Measurements from ENCODE around the gene COL23A1.
A peak's percentile ranks its signal among the peaks of the same experiment; 100 is the strongest.

- TF ChIP-seq CTCF (IDR thresholded peaks at IDR 0.05; ENCODE audit: control extremely low read depth in 1 of 3, insufficient read depth in 1 of 3, low read depth in 1 of 3, low read length in 3 of 3) (no peak), KDM1A (IDR thresholded peaks at IDR 0.05; ENCODE audit: borderline replicate concordance, low read length) (peak; percentile 93; the same call in 1 of the 2 replicates), SP2 (IDR thresholded peaks at IDR 0.05; ENCODE audit: low read length) (no peak), TAF7 (optimal IDR thresholded peaks at IDR 0.05; ENCODE audit: borderline replicate concordance, low read depth, low read length) (no peak), SP1 (IDR thresholded peaks at IDR 0.05; ENCODE audit: low read depth, low read length) (no peak), MAFK (IDR thresholded peaks at IDR 0.05; ENCODE audit: low read depth, low read length) (no peak), SIN3A (conservative IDR thresholded peaks at IDR 0.05 in 1 of 2, IDR thresholded peaks at IDR 0.05 in 1 of 2; ENCODE audit: low read depth in 1 of 2, low read length in 2 of 2) (no peak), POLR2AphosphoS5 (IDR thresholded peaks at IDR 0.05; ENCODE audit: low read depth, low read length) (no peak), HDAC2 (IDR thresholded peaks at IDR 0.05; ENCODE audit: borderline replicate concordance in 1 of 2, low read depth in 2 of 2, low read length in 2 of 2) (no peak), GTF2F1 (IDR thresholded peaks at IDR 0.05; ENCODE audit: borderline replicate concordance, low read depth, low read length) (no peak), CTBP2 (IDR thresholded peaks at IDR 0.05; ENCODE audit: borderline replicate concordance, insufficient read depth, insufficient read length, low read length) (no peak), TAF1 (IDR thresholded peaks at IDR 0.05; ENCODE audit: low read depth, low read length) (no peak)
These were observed 12.2 kb downstream of the COL23A1 start for GRCh38 chr5:178577944-178578343.

All from H1 (cell line).